Lung microvascular endothelial cell (primary cell): ENCODE results near the gene ZNF516. TPM values are rescaled to one million over a fixed set of nuclear protein-coding genes. Genes with fewer than 3 reads are reported as not detected.

Source experiments
- DNase-seq, 2 donors: peaks; one replicate each; pipeline versions ENCODE4 v3.0.0 to v3.0.0-alpha.2; 2010; ENCODE audit warnings: low read depth in 2 of 2
- total RNA-seq: library from RNA; depleted of rRNA; stranded (reverse); fragments of >200 nt; gene quantifications from 2 replicates; pipeline ENCODE4 v1.2.1, GENCODE V29; 2014

ZNF516 gene
- total RNA-seq, 1 donor from 2014 or later = 12.7 TPM

DNA sequence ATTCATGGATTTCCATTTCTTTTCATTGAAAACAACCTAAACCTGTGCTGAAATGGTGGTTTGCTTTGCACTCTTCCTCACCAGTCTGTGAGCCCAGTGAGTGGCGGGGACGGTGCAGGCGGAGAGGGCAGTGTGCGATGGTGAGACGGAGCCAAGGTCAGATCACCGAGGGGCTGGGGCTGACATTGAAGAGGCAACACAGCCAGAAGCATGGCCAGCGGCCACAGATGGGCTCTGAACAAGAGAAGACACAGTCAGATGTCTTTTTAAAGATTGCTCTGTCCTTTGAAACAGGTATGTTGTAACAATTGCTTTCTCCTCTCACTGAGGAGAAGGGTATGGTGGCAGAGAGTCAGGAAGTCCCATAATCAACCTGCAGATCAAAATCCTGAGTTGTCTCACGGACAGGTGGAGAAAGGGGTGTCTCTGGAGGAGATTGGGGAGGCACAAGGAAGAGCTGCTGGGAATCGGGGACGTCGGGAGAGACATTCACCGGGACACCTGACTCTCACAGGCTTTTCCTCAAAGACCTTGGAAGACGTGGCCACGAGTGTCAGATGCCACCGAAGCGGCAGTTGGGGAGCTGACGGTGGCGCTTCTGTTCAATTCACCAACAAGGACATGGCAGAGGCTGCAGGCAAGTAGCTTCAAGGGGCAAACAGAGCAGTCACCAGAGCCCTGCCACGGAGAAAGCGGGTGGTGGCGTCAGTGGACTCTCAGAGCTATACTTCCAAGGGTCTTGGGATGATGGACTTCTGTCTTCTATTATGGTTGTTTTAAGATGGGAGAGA is 12.1 kb upstream of the ZNF516 start:
- DNase-seq = no peak

DNA sequence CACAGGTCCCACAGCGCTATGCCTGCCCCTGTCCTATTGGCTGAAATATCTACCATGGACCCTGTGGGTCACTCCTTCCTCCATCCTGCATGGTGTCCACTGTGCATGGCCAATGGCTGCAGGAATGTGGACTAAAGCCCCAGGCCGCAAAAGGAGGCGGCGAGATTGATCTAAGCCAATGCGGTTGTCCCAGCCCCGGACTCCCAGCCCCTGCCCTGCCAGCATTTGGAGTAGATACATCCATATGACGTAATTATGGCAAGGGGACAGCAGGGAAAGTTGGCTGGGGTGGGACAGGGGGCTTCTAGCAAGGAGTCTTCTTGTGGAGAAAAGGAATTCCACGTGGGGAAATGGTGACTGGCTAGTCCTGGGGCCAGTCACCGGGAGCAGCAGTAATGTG is 11.4 kb upstream of the ZNF516 start:
- DNase-seq = no peak

DNA sequence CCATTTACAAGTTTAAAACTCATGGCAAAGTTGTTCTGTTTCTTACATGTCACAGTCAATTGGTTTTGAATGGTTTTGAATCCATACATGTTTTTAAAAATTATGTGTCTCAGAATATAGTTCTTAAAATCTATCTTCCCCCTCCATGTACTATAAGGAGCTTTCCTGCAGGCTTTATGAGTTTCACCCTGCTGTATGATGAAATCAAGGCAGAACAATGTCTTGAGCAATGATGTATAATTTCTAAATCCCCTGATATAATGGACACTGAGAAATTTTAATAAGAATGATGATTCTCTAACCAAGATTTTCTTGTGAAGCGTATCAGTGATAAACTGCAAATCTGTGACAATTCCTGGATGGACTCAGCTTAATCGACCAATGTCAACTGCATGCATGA is 10.6 kb upstream of the ZNF516 start:
- DNase-seq = no peak

DNA sequence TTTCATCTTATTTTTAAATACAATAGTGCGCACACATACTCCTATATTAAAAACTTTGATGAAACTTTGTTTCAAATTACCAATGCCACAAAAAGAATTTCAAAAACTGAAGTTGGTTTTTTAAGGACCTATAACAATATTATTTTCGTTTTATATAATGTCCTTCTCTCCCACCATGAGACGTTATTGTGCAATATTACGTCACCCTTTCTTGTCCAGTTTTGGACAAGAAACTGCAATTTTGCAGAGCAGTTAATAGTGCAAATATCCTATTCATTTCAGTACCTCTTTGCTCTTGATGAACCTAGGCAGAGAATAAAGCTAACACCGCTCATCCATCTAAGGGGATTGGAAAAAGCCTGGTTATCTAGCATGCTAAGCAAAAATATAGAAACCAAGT is 9.7 kb upstream of the ZNF516 start:
- no peak for DNase-seq

DNA sequence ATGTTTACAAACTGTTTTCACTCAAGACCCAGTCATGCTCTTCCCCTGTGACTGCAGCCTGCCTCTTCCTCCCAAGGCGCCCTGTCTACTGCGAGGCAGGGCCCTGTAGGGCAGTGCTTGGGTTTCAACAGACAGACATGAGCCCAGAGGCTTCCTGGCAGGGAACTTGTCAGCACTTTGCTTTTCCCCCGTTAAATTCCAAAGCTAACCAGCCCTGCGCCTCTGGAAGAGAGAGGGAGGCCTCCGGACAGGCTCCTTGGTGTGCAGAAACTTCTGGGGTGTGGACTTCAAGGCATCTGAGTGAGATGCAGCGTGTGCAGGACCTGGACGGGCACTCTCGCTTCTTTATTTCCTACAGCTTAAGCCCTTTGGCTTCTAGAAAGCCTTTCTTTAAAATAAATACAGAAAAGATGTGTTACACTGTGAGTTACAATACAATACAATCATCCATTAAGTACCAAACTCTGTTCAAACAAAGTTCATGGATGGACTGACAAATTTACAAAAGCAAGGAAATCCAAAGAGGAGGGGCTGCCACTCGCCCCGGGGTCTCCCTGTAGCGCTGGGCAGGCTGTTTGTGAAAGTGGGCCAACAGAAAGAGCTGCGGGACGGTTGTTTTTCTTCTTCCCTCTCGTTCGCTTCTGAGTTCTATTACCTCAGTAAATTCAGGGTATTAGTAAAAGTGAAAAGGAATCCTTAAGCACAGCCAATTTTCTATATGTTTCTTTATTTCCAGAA is 8.8 kb upstream of the ZNF516 start:
- DNase-seq = no peak

DNA sequence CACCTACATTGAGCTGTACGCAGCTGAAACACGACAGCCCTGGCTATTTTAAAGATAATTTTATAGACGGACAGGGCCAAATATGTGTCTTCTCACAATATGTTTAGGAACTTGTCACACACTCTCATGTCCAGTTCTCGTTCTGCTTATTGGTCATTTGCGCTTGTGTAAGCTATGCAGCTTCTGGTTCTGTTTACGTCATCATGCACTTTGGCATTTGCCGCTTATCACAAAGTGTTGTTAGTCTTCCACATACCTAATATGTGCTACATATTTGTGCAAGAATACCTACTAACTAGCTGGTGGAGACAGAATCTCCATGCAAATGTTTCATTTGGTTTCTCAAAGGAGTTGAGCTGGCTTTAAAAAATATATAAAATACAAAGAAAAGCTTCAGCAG is 7.5 kb upstream of the ZNF516 start:
- no peak for DNase-seq

DNA sequence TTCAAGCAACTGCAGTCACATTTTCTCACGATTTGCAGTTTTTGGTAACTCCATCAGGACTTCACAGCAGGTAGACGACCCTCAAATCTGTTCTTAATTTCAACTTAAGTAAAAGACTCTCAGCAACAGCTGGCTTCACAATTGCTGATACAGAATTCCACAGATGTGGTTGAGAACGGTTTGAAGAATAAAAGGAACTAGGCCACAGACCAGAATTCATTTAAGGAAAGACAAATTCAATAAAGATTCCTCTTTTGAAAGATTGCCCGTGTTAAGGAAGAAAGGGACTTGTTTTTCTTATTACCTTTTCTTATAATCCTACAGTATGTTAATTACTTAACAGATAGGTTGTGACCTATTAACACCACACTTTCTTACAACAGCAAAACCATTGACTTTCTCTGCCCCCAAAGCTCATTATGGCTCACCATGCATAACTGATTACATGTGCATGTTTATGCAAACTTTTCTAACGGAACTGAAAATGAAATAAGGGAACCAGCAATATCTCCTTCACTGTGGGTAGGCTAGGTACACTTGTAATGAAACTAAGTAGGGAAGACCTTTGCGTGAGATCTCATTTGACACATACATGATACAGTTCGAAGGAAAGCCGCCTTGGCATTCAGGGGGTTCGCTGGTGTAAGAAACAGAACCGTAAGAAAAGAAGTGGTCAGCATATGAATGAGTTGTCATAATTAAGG is 4.7 kb upstream of the ZNF516 start:
- no peak for DNase-seq

DNA sequence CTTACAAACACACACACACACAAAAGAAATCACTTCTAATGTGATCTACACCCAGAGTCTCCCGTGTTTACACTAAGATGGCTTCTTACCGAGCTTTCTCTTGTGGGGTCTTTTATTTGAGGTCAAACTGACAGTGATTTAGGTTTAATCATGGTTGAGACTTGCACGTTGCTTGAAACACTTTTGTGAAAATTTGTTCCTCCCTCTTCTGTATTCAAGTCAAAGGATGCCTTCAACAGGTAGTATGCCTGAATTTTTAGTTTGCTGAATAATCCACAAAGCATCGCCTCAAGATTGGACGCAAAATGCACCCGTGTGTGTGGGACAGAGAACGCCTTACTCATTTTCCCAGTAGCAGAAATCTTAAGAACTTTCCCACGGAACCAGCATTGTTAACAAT is 4.0 kb upstream of the ZNF516 start:
- no peak for DNase-seq

DNA sequence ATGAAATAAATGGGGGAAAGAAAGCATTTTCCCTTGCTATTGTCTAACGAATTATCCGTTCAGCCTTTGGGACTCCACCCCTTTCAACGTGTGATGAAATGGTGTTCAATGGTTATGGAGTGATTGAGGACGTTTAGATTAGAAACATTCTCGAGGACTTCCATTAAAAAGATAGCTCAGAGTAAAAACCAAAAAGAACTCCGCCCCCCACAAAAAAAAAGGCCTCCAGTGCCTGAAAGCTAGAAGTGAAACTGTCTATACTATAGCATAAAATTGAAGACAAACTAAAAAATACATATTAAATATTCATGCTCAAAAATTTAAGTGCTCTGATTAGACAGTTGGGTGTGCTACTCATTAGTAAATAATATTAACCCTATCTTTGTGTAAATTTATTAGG is 3.0 kb upstream of the ZNF516 start:
- no peak for DNase-seq

DNA sequence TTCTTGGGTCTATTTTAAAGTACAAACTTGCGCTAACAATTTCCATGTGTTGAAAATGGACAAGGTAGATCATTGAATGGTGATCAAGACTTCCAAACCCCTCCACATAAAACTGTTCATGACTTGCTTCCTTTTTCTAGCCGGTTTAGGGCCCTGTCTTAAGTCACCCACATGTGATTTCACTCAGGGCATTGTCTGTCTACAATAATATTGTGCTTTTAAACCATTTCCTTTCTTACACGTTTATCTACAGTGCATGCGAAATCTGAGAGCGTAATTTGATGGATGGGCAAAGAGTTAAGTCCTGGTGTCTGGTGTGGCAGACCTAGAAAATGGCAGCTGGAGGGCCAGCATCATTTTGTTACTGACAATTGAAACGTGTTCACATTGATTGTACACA is 2.0 kb upstream of the ZNF516 start:
- no peak for DNase-seq

DNA sequence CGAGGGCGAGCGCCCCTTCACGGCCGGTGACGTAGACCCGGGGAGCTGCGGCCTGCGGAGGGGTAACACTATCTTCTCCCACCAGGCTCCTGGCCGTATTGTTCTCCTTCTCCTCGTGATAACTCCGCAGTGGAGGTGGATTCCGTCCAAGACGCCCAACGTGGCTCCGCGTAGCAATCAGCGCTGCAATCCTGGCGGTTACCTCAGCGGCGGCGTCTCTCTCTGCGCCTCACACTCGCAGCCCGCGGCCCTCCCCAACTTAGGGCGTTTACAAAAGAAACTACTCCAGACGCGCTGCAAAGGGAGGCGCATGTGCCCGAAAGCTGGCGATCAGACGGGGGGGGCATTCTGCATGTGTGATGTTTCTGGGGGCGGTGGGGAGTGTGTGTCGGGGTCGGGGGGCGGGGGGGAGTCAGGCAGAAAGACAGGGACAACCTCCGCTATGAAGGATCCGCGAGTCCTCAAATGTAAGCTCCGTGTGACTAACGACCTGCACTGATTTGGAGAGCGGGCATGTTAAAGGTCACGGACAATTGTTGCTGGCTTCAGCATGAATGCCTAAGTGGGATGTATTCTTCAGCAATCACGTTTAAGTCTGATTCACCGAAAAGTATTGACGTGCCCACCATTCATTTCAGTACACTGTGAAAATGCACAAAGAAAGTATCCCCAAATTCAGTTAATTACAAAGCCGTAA is 1.3 kb upstream of the ZNF516 start:
- peak in 1 of 2 donors; percentile 8 for DNase-seq

DNA sequence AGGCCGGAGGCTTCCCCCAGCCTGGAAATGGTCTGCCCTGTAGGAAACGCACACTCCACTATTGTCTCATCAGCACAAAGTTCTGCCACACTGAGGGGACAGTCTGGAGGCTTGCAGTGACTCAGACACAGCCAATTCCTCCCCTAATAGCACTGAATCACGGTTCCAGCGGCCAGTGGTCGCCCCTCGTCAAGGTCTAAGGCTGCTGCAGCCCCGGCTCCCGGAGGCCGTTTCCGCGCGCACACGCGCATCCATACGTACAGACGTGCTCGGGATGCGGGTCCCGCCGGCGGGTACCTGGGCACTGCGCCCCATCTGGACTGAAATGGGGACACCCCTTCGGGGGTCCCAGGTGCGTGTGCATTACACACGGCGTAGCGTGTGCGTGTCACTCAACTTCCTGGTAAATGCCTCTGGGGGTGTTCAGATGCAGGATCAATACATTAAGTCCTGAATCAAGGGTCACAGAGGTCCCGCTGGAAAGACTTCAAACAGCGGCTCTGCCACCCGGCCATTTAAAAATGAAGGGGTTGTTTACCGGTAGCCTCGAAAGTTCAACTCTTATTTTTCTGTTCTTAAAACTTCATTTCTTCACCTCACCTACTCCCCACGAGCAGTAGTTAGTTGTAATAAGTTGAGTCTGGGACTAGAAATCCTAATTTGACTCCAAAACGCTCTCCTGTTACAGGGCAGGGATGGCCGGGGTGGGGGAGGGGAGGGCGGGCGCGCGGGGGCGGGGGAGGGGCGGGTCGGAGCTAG is 572 bp upstream of the ZNF516 start:
- DNase-seq = peak; percentile 15 to 49

DNA sequence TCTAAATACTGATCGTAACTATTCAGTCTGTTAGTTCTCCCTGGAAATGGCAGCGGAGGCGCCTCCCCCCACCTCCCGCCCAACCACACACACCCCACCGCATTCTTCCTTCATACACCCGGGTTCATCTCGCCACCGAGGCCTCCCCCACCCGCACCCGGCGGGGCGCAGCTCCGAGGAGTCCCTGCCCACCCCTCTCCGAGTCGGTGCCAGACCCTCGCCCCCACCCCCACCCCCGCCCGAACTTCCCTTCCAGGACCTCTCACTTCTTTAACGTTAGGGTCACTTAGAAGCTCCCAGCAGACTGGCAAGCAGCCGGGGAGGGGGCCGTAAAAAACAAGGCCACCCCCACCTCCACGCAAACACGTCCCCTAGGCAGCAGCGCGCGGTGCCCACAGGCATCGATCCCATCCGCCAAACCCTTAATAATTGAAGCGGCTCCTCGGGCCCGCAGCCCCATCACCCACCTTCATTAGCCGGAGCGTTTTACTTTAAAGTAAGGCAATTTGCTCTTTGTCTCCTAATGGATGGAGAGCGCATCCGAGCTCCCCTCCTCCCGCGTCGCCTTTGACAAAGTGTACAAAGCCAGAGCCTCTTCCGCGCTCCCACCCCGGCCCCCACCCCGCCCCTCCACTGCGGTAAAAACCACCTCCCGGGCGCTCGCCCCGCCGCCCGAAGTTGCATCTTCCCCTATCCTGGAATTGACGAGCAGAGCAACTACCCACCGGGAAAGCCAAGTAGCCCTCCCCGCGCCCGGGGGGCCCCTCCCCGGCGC is 624 bp downstream of the ZNF516 start:
- peak in 1 of 2 donors; percentile 22 for DNase-seq

DNA sequence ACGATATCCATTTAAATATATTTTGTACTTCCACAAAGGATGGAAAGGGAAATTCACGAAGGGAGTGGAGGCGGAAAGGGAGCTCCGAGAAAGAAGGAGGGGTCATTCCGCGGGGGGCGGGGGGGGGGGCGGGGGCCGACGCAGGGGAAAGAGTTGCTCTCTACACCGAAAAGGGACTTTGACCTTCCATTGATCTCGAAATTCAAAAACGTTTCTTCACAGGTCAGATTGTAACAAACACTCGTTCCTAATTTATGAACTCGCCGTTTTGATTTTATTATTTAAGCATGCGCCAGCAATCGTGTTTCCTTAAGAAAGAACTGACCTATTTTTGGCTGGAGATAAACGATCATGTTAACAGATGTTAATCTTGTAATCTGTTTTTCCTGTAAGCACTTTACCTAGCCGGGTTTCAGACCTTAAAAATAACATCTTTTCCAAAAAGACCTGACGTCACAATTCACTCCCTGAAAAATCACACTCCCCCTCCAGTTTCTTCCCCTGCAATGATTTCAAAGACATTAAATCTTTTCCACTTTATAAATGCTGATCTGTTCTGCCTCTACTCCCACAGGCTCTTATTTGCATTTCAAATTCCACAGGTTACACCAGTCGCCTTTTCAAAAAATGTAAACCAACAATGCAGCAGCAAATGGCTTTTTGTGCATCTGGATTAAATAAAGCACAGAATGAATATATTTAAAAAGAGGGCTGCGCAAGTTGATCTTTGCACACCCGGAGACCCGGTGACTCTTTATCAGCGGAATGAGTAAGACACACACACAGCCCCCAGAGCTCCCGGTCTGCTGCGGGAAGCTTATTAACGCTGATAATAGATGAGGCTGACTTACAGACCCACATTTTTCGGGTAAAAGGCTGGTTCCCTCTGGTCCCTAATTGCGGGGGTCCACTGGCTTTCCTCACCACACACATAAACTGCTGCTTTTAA is 1.6 kb downstream of the ZNF516 start:
- peak in 1 of 2 donors; percentile 30 for DNase-seq

DNA sequence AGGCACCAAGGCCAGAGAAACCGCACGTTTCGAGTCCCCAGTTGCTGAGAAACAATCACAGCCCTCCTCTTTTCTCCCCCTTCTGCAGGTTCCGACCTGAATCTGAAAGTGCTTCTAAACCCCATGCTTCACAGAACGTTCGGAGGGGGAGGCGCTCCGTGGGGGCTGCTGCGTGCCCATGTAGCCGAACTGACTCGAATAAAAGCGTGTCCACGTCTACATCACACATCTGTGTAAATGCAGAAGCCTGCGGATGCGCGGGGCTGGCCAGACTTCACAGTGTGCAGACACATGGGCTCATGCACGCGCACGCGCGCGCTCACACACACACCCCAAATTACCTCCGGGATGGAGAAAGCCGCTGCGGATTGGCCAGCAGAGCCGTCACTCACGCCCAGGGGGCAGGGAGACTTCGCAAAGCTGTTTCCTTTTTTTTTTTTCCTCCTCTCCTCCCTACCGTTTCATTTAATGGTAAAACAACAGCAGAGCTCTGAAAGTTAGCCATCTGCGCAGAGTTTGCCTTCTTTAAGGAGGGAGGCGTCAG is 2.3 kb downstream of the ZNF516 start:
- peak; percentile 97 to 99 for DNase-seq

DNA sequence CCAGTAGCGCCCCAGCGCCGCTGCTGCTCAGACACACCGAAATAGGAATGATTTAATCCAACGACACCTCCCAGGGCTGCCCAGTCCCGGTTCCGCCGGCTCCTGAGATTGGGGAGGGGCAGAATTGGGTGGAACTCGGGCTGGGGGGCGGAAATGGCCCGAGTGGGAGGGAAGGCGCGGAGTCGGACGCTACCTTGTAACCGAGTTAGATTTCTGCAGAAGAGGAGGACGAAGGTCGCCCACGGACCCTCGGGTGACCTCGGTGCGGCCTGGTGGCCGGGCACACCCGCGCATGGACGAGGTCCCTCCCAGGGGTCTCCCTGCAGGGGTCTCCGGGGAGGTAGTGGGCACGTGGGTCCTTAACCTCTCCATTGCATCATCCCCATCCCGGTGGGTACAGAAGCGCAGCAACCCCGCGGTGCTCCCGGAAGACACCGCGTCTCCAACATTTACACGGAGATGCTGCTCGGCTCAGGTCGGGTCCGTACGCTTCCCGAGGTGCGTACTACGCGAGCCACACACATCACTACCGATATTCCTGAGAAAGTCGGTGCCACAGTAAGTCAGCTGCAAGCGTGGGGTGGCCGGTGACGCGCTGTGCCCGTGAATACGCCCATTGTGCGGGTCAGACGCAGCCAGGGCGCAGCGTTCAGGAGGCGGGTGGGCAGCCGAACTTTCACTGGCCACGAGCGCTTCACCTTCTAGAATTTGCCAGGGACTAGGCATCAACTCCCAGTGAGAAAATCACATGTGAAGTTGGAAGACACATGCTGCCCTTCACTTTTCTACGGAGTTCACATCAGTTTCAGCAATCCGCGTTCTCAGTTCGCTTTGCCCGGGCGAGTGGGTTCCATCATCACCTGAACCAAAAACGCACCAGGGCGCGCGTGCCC is 3.0 kb downstream of the ZNF516 start:
- peak; percentile 40 to 45 for DNase-seq

DNA sequence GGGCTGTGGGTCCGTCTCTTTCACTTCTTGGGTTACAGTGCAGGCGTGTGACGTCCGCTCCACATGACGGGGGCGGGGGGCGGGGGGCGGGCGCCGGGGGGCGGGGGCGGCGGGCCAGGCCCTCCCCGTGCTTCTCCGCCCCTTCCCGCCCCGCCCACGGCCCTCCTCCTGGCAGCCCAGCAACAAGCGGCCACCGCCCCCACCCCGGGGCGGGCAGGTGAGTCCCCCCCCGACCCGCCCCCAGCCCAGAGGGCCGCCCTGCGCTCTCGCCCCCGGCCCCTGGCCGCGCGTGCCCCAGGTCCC is 3.6 kb downstream of the ZNF516 start:
- peak; percentile 28 to 78 for DNase-seq
